Omental fat pad (tissue), 4 donors: Measurements from ENCODE around the gene AFF2. TPM values are rescaled to one million over a fixed set of nuclear protein-coding genes. Genes with fewer than 3 reads are reported as not detected.

ENCODE experiments used
- ATAC-seq: fragments of 150-250 bp; one replicate; pipeline ENCODE4 v1.9.1; 2016; ENCODE audit warnings: mild to moderate bottlenecking, moderate library complexity; ENCODE audit not compliant: low FRiP score
- DNase-seq: peaks from one replicate; pipeline ENCODE4 v3.0.0-alpha.2; 2019; ENCODE audit warnings: low spot score
- CTCF ChIP-seq, 3 donors: fragments of 450-650 bp; IDR thresholded peaks; one replicate each; pipeline ENCODE4 v1.5.1; 2016 to 2017; ENCODE audit warnings: antibody characterized with exemption in 3 of 3, mild to moderate bottlenecking in 3 of 3, moderate library complexity in 2 of 3
- total RNA-seq, 4 donors: library from RNA; depleted of rRNA; stranded (reverse); fragments of >200 nt; gene quantifications; one replicate each; pipeline ENCODE4 v1.1.0, GENCODE V29; 2016

The AFF2 gene
- total RNA-seq, 4 donors from 2014 or later, result 5.7 to 16.7 (median 12.3) TPM

GRCh38 chrX:148933881-148934280, 433.5 kb downstream of the AFF2 start:
- no peak for ATAC-seq
- no peak for TF ChIP-seq CTCF (IDR thresholded peaks at IDR 0.05)
- DNase-seq, result no peak

GRCh38 chrX:148938348-148938747, 437.9 kb downstream of the AFF2 start:
- no peak for DNase-seq
- no peak for TF ChIP-seq CTCF (IDR thresholded peaks at IDR 0.05)
- no peak for ATAC-seq

- DNase-seq, result no peak
- no peak for ATAC-seq
- TF ChIP-seq CTCF (IDR thresholded peaks at IDR 0.05), result no peak
Measured at GRCh38 chrX:148940411-148940996, 440.1 kb downstream of the AFF2 start.

GRCh38 chrX:148942754-148943153, 442.3 kb downstream of the AFF2 start:
- ATAC-seq (no peak), DNase-seq (no peak)
- TF ChIP-seq CTCF (IDR thresholded peaks at IDR 0.05), result no peak

- ATAC-seq (no peak), DNase-seq (no peak)
- TF ChIP-seq CTCF (IDR thresholded peaks at IDR 0.05), result no peak
Measured at GRCh38 chrX:148947399-148947975, 447.1 kb downstream of the AFF2 start.

- TF ChIP-seq CTCF (IDR thresholded peaks at IDR 0.05), result no peak
- no peak for ATAC-seq
- DNase-seq, result no peak
Measured at GRCh38 chrX:148956352-148956751, 455.9 kb downstream of the AFF2 start.

GRCh38 chrX:148958901-148959300, 458.5 kb downstream of the AFF2 start:
- no peak for ATAC-seq
- TF ChIP-seq CTCF (IDR thresholded peaks at IDR 0.05), result no peak

More at GRCh38 chrX:148958901-148959300, 458.5 kb downstream of the AFF2 start:
- DNase-seq, result no peak
